Vagina (tissue), 2 donors: ENCODE measurements around the gene SMARCD3. TPM values are rescaled to one million over a fixed set of nuclear protein-coding genes. Genes with fewer than 3 reads are reported as not detected.

Source experiments
- DNase-seq, 2 donors: peaks; one replicate each; pipeline ENCODE4 v3.0.0-alpha.2; 2017; ENCODE audit errors: extremely low spot score in 2 of 2
- H3K27ac ChIP-seq: fragments of 200-600 bp; sonication (generic); one replicate; pipeline ENCODE4 v1.5.1; 2019
- H3K27me3 ChIP-seq: fragments of 200-600 bp; sonication (generic); one replicate; pipeline ENCODE4 v1.5.1; 2019
- H3K36me3 ChIP-seq, 2 donors: fragments of 200-600 bp; sonication (generic); one replicate each; pipeline ENCODE4 v1.5.1; 2017 to 2019
- H3K4me1 ChIP-seq: fragments of 200-600 bp; sonication (generic); one replicate; pipeline ENCODE4 v1.5.1; 2019
- H3K4me3 ChIP-seq, 2 donors: fragments of 200-600 bp; sonication (generic); 1 replicate in 1 of 2; 2 replicates in 1 of 2; pipeline ENCODE4 v1.5.1; 2016 to 2019
- H3K9me3 ChIP-seq: fragments of 200-600 bp; sonication (generic); one replicate; pipeline ENCODE4 v1.5.1; 2019
- CTCF ChIP-seq, 3 experiments: fragments of 450-650 bp in 2 of 3; fragments of 200-600 bp in 1 of 3; sonication (generic) in 1 of 3; IDR thresholded peaks; one replicate each; pipeline ENCODE4 v1.5.1; 2017 to 2019; ENCODE audit warnings: antibody characterized with exemption in 3 of 3, mild to moderate bottlenecking in 2 of 3, moderate library complexity in 2 of 3
- POLR2A ChIP-seq, 2 donors: fragments of 450-650 bp; IDR thresholded peaks; one replicate each; pipeline ENCODE4 v1.6.1; 2017; ENCODE audit warnings: antibody characterized with exemption in 2 of 2, mild to moderate bottlenecking in 2 of 2, moderate library complexity in 2 of 2
- POLR2AphosphoS5 ChIP-seq, 2 donors: sonication (generic); formaldehyde crosslinking; IDR thresholded peaks; one replicate each; pipeline ENCODE4 v1.9.0; 2017; ENCODE audit warnings: antibody characterized with exemption in 2 of 2, mild to moderate bottlenecking in 2 of 2, low read depth in 1 of 2; ENCODE audit not compliant: insufficient read depth in 1 of 2
- intact Hi-C: fragments of 100-400 bp; cut with DNase I; formaldehyde crosslinking; loops from one replicate; pipeline ENCODE4 v1.15.1; 2023
- total RNA-seq: library from RNA; depleted of rRNA; stranded (reverse); fragments of >200 nt; gene quantifications from one replicate; pipeline ENCODE4 v1.2.3, GENCODE V29; 2016

SMARCD3 gene
- total RNA-seq, 1 donor from 2014 or later: 39.8 TPM

- TF ChIP-seq CTCF (IDR thresholded peaks at IDR 0.05): no peak
- TF ChIP-seq POLR2A (IDR thresholded peaks at IDR 0.05): no peak
- no peak for TF ChIP-seq POLR2AphosphoS5 (IDR thresholded peaks at IDR 0.05; ENCODE audit: insufficient read depth in 1 of 2, low read depth in 1 of 2)
- no peak for DNase-seq
- Histone ChIP-seq H3K27me3 (no peaks in the 10 kb centered on the region), H3K27ac (no peak overlapping the region), H3K4me3 (no peak overlapping the region), H3K9me3 (no peaks in the 10 kb centered on the region), H3K36me3 (no peaks in the 10 kb centered on the region), H3K4me1 (peaks cover 8% of the 10 kb centered on the region)
- intact Hi-C loops: no loop called here
These were observed 44.0 kb downstream of the SMARCD3 start for GRCh38 chr7:151204383-151205032.

GRCh38 chr7:151202836-151203235 lies 45.7 kb downstream of the SMARCD3 start:
- DNase-seq: no peak
- no peaks in the 10 kb centered on the region for H3K27me3 ChIP-seq
- intact Hi-C loops: no loop called here

GRCh38 chr7:151201751-151202150 lies 46.7 kb downstream of the SMARCD3 start:
- intact Hi-C loops: no loop called here
- Histone ChIP-seq H3K4me1 (peaks cover 14% of the 10 kb centered on the region), H3K4me3 (no peak overlapping the region), H3K27me3 (no peaks in the 10 kb centered on the region), H3K27ac (no peak overlapping the region), H3K9me3 (no peaks in the 10 kb centered on the region), H3K36me3 (no peaks in the 10 kb centered on the region)
- TF ChIP-seq CTCF (IDR thresholded peaks at IDR 0.05) (no peak), POLR2A (IDR thresholded peaks at IDR 0.05) (no peak), POLR2AphosphoS5 (IDR thresholded peaks at IDR 0.05; ENCODE audit: insufficient read depth in 1 of 2, low read depth in 1 of 2) (no peak)
- no peak for DNase-seq

More at GRCh38 chr7:151202836-151203235, 45.7 kb downstream of the SMARCD3 start:
- H3K36me3 ChIP-seq: no peaks in the 10 kb centered on the region
- no peak for TF ChIP-seq POLR2AphosphoS5 (IDR thresholded peaks at IDR 0.05; ENCODE audit: insufficient read depth in 1 of 2, low read depth in 1 of 2)
- TF ChIP-seq CTCF (IDR thresholded peaks at IDR 0.05): no peak
- H3K9me3 ChIP-seq: no peaks in the 10 kb centered on the region
- no peak overlapping the region for H3K27ac ChIP-seq
- H3K4me3 ChIP-seq: no peak overlapping the region
- peaks cover 14% of the 10 kb centered on the region for H3K4me1 ChIP-seq

- no peaks in the 10 kb centered on the region for H3K36me3 ChIP-seq
- H3K4me3 ChIP-seq: no peak overlapping the region
- DNase-seq: no peak
- intact Hi-C loops: no loop called here
- H3K27me3 ChIP-seq: no peaks in the 10 kb centered on the region
- no peak overlapping the region for H3K27ac ChIP-seq
- H3K9me3 ChIP-seq: no peaks in the 10 kb centered on the region
- peaks cover 14% of the 10 kb centered on the region for H3K4me1 ChIP-seq
- TF ChIP-seq POLR2AphosphoS5 (IDR thresholded peaks at IDR 0.05; ENCODE audit: insufficient read depth in 1 of 2, low read depth in 1 of 2) (no peak), POLR2A (IDR thresholded peaks at IDR 0.05) (no peak), CTCF (IDR thresholded peaks at IDR 0.05) (no peak)
These were observed 47.1 kb downstream of the SMARCD3 start for GRCh38 chr7:151201344-151201743.
